GM12873 (cell line): ENCODE data around the gene NRP1.

Experiments
- CTCF ChIP-seq: IDR thresholded peaks from 2 replicates; pipeline ENCODE4 v1.5.1; 2012; ENCODE audit warnings: low read depth, mild to moderate bottlenecking, moderate library complexity, low read length, control low read depth; ENCODE audit not compliant: insufficient read depth; ENCODE audit errors: missing control alignments

Gene NRP1

GRCh38 chr10:33258967-33259366 is 75.5 kb downstream of the NRP1 start:
- TF ChIP-seq CTCF = no peak

GRCh38 chr10:33257439-33258080 is 76.9 kb downstream of the NRP1 start:
- TF ChIP-seq CTCF = no peak

GRCh38 chr10:33256458-33256857 is 78.0 kb downstream of the NRP1 start:
- no peak for TF ChIP-seq CTCF

- TF ChIP-seq CTCF = no peak
Measured at GRCh38 chr10:33254556-33255160, 79.8 kb downstream of the NRP1 start.

GRCh38 chr10:33253411-33253810 is 81.1 kb downstream of the NRP1 start:
- no peak for TF ChIP-seq CTCF

GRCh38 chr10:33252794-33253203 is 81.7 kb downstream of the NRP1 start:
- no peak for TF ChIP-seq CTCF

GRCh38 chr10:33252324-33252723 is 82.1 kb downstream of the NRP1 start:
- no peak for TF ChIP-seq CTCF
